Sigmoid colon (tissue), 7 donors: ENCODE data around the gene CCNK. TPM values are rescaled to one million over a fixed set of nuclear protein-coding genes. Genes with fewer than 3 reads are reported as not detected.

Source experiments
- DNase-seq: peaks from one replicate; pipeline ENCODE4 v3.0.0-alpha.2; 2019
- H3K27ac ChIP-seq, 4 donors: fragments of 200-600 bp; sonication (generic); one replicate each; pipeline ENCODE4 v1.5.1; 2016 to 2019; ENCODE audit warnings: mild to moderate bottlenecking in 1 of 4
- H3K27me3 ChIP-seq, 3 donors: fragments of 200-600 bp; sonication (generic); one replicate each; pipeline ENCODE4 v1.5.1; 2019; ENCODE audit warnings: mild to moderate bottlenecking in 1 of 3
- H3K36me3 ChIP-seq, 4 donors: fragments of 200-600 bp; sonication (generic); one replicate each; pipeline ENCODE4 v1.5.1; 2016 to 2019
- H3K4me1 ChIP-seq, 4 donors: fragments of 200-600 bp; sonication (generic); one replicate each; pipeline ENCODE4 v1.5.1; 2017 to 2019
- H3K4me3 ChIP-seq, 4 donors: fragments of 200-600 bp; sonication (generic); one replicate each; pipeline ENCODE4 v1.5.1; 2017 to 2019; ENCODE audit warnings: mild to moderate bottlenecking in 2 of 4, moderate library complexity in 1 of 4
- H3K9me3 ChIP-seq, 4 donors: fragments of 200-600 bp in 3 of 4; sonication (generic) in 3 of 4; one replicate each; pipeline versions ENCODE4 v1.5.1 to v1.6.1; 2013 to 2019
- EP300 ChIP-seq, 4 donors: sonication (generic); formaldehyde crosslinking; IDR thresholded peaks; one replicate each; pipeline ENCODE4 v1.6.1; 2017; ENCODE audit warnings: antibody characterized with exemption in 4 of 4
- POLR2A ChIP-seq, 2 donors: fragments of 450-650 bp; IDR thresholded peaks; one replicate each; pipeline ENCODE4 v1.6.1; 2016; ENCODE audit warnings: antibody characterized with exemption in 2 of 2, mild to moderate bottlenecking in 2 of 2, moderate library complexity in 2 of 2
- POLR2AphosphoS5 ChIP-seq, 4 donors: sonication (generic); formaldehyde crosslinking; IDR thresholded peaks; one replicate each; pipeline ENCODE4 v1.6.1; 2017; ENCODE audit warnings: antibody characterized with exemption in 4 of 4
- WGBS, 2 donors: extraction: QIAGEN DNeasy Blood & Tissue Kit; methylation state at CpG; one replicate each; pipeline ENCODE4 v1.1.7; 2013; 5-methylcytosine and 5-hydroxymethylcytosine counted together
- intact Hi-C: fragments of 100-400 bp; cut with DNase I; formaldehyde crosslinking; loops from one replicate; pipeline ENCODE4 v1.15.1; 2023
- polyA plus RNA-seq, 3 donors: library from polyadenylated mRNA; stranded (reverse); fragments of 200-250 nt; gene quantifications; one replicate each; pipeline ENCODE4 v1.2.3, GENCODE V29; 2013
- total RNA-seq, 4 donors: library from RNA; depleted of rRNA; stranded (reverse); fragments of >200 nt; gene quantifications; one replicate each; pipeline ENCODE4 v1.1.0, GENCODE V29; 2016
- TF ChIP-seq, protein P1 (sequence below), 4 experiments: fragments of 450-650 bp in 3 of 4; fragments of 200-600 bp in 1 of 4; IDR thresholded peaks; one replicate each; pipeline ENCODE4 v1.5.1; 2016 to 2019; ENCODE audit warnings: antibody characterized with exemption in 4 of 4, mild to moderate bottlenecking in 3 of 4, moderate library complexity in 2 of 4
- donor health status: healthy with polysubstance abuse.
- donor health status: Bipolar disorder and iron deficiency.
- donor health status: healthy.

Gene CCNK
- total RNA-seq (10 to 100 TPM; 13.2 to 20.5 (median 18.4) TPM), polyA plus RNA-seq (10 to 100 TPM; 14.4 to 25.9 (median 17.6) TPM)

GRCh38 chr14:99480917-99481744 lies at the start of gene CCNK:
Gene CCNK, plus strand, starts transcription at chr14:99481409. Its CDS starts 11,269 bp downstream, at chr14:99492678.
- H3K4me1 ChIP-seq = peaks cover 0 to 45% (median 38%) of the 10 kb centered on the region in 4 donors
- WGBS, 2 donors = 0 to 1% methylated on average over 82 of the region's 82 CpGs
- intact Hi-C loops = no loop called here
- H3K27me3 ChIP-seq = no peaks in the 10 kb centered on the region
- TF ChIP-seq EP300 (IDR thresholded peaks at IDR 0.05) (peak in 1 of 4 donors; percentile 39), POLR2A (IDR thresholded peaks at IDR 0.05) (peak; percentile 96 to 98), POLR2AphosphoS5 (IDR thresholded peaks at IDR 0.05) (peak; percentile 99 to 100 (median 99))
- TF ChIP-seq, protein P1, sequence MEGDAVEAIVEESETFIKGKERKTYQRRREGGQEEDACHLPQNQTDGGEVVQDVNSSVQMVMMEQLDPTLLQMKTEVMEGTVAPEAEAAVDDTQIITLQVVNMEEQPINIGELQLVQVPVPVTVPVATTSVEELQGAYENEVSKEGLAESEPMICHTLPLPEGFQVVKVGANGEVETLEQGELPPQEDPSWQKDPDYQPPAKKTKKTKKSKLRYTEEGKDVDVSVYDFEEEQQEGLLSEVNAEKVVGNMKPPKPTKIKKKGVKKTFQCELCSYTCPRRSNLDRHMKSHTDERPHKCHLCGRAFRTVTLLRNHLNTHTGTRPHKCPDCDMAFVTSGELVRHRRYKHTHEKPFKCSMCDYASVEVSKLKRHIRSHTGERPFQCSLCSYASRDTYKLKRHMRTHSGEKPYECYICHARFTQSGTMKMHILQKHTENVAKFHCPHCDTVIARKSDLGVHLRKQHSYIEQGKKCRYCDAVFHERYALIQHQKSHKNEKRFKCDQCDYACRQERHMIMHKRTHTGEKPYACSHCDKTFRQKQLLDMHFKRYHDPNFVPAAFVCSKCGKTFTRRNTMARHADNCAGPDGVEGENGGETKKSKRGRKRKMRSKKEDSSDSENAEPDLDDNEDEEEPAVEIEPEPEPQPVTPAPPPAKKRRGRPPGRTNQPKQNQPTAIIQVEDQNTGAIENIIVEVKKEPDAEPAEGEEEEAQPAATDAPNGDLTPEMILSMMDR (IDR thresholded peaks at IDR 0.05) = no peak
- H3K9me3 ChIP-seq = no peaks in the 10 kb centered on the region
- H3K4me3 ChIP-seq = peak within 1 kb of the TSS; percentile 69 to 98 (median 85)
- H3K36me3 ChIP-seq = no peaks in the 10 kb centered on the region
- peak; percentile 100 for DNase-seq
- peak within 1 kb of the TSS; percentile 94 to 99 (median 98) for H3K27ac ChIP-seq

GRCh38 chr14:99431986-99432385 lies 49.2 kb upstream of the CCNK start:
- H3K36me3 ChIP-seq = peaks cover 0 to 41% (median 9%) of the 10 kb centered on the region in 4 donors
- intact Hi-C loops = no loop called here
- no peak overlapping the region for H3K4me3 ChIP-seq
- no peak overlapping the region for H3K27ac ChIP-seq
- H3K27me3 ChIP-seq = no peaks in the 10 kb centered on the region
- DNase-seq = no peak
- H3K9me3 ChIP-seq = peaks cover 0 to 5% (median 1%) of the 10 kb centered on the region in 4 donors
- peaks cover 0 to 24% (median 4%) of the 10 kb centered on the region in 4 donors for H3K4me1 ChIP-seq
- TF ChIP-seq POLR2A (IDR thresholded peaks at IDR 0.05) = no peak
- TF ChIP-seq, protein P1 (IDR thresholded peaks at IDR 0.05) = no peak
- no peak for TF ChIP-seq POLR2AphosphoS5 (IDR thresholded peaks at IDR 0.05)
- no peak for TF ChIP-seq EP300 (IDR thresholded peaks at IDR 0.05)
- WGBS, 2 donors = 80 to 82% methylated on average over 3 of the region's 3 CpGs

- peaks cover 0 to 42% (median 9%) of the 10 kb centered on the region in 4 donors for H3K36me3 ChIP-seq
- intact Hi-C loops = no loop called here
- TF ChIP-seq POLR2A (IDR thresholded peaks at IDR 0.05) (no peak), POLR2AphosphoS5 (IDR thresholded peaks at IDR 0.05) (no peak), EP300 (IDR thresholded peaks at IDR 0.05) (no peak)
- TF ChIP-seq, protein P1 (IDR thresholded peaks at IDR 0.05) = no peak
- H3K4me3 ChIP-seq = no peak overlapping the region
- H3K9me3 ChIP-seq = peaks cover 0 to 5% (median 1%) of the 10 kb centered on the region in 4 donors
- H3K4me1 ChIP-seq = peaks cover 0 to 28% (median 4%) of the 10 kb centered on the region in 4 donors
- no peak overlapping the region for H3K27ac ChIP-seq
- no peaks in the 10 kb centered on the region for H3K27me3 ChIP-seq
- 91 to 95% methylated on average over 1 of the region's 1 CpG for WGBS, 2 donors
- DNase-seq = no peak
Measured at GRCh38 chr14:99432485-99432884, 48.7 kb upstream of the CCNK start.

DNA sequence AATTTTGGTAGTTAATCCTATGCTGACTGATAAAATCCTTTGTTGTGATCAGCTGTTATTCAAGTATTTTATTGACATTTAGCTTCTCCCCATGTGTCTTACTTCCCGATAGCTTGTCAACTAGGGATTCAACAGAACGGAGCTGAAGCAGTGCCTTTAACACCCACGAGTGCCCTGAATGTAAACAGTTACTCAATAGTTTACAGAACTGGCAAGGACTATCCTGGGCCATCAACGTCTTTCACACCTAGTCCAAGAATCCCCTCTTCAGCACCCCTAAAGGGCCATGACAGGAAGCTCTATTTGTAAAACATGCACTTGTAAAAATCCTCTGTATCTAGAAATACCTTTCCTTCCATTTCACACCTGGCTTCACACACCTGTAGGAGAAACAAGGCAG lies 45.9 kb upstream of the CCNK start:
- H3K4me3 ChIP-seq = no peak overlapping the region
- no peaks in the 10 kb centered on the region for H3K27me3 ChIP-seq
- 63 to 65% methylated on average over 4 of the region's 4 CpGs for WGBS, 2 donors
- intact Hi-C loops = no loop called here
- H3K9me3 ChIP-seq = no peaks in the 10 kb centered on the region
- TF ChIP-seq, protein P1 (IDR thresholded peaks at IDR 0.05) = no peak
- TF ChIP-seq POLR2A (IDR thresholded peaks at IDR 0.05) (no peak), POLR2AphosphoS5 (IDR thresholded peaks at IDR 0.05) (no peak), EP300 (IDR thresholded peaks at IDR 0.05) (no peak)
- peaks cover 0 to 47% (median 2%) of the 10 kb centered on the region in 4 donors for H3K36me3 ChIP-seq
- no peak for DNase-seq
- peaks cover 0 to 28% (median 4%) of the 10 kb centered on the region in 4 donors for H3K4me1 ChIP-seq
- no peak overlapping the region for H3K27ac ChIP-seq
